Glomerular endothelial cell (primary cell): ENCODE measurements around the gene HIPK3. TPM values are rescaled to one million over a fixed set of nuclear protein-coding genes. Genes with fewer than 3 reads are reported as not detected.
A peak's percentile ranks its signal among the peaks of the same experiment; 100 is the strongest.
"Not testable (repeated sequence)": the region's sequence is repeated elsewhere in the genome, so short reads cannot be mapped to it uniquely, and the experiment has no call there.

ENCODE experiments used
- DNase-seq: peaks from one replicate; pipeline ENCODE4 v3.0.0-alpha.2; 2011; ENCODE audit warnings: low read depth, low spot score; ENCODE audit errors: extremely low read depth
- total RNA-seq: library from RNA; depleted of rRNA; stranded (reverse); fragments of >200 nt; gene quantifications from 2 replicates; pipeline ENCODE4 v1.2.3, GENCODE V29; 2015

Gene HIPK3
- total RNA-seq, 1 donor from 2014 or later: 34.9 TPM

- no peak for DNase-seq
Observed at GRCh38 chr11:33294797-33295196, 37.6 kb downstream of the HIPK3 start.

GRCh38 chr11:33296695-33297094 is 39.5 kb downstream of the HIPK3 start:
- DNase-seq: no peak

GRCh38 chr11:33303541-33303940 is 46.4 kb downstream of the HIPK3 start:
- DNase-seq: no peak

- DNase-seq: not testable (repeated sequence)
Observed at GRCh38 chr11:33306821-33307220, 49.6 kb downstream of the HIPK3 start.

GRCh38 chr11:33307984-33308383 is 50.8 kb downstream of the HIPK3 start:
- DNase-seq: no peak

GRCh38 chr11:33309118-33309517 is 51.9 kb downstream of the HIPK3 start:
- DNase-seq: no peak

GRCh38 chr11:33310720-33311500 is 53.7 kb downstream of the HIPK3 start:
- no peak for DNase-seq

GRCh38 chr11:33311680-33312079 is 54.5 kb downstream of the HIPK3 start:
- DNase-seq: no peak

- no peak for DNase-seq
Observed at GRCh38 chr11:33315822-33316221, 58.6 kb downstream of the HIPK3 start.

- DNase-seq: no peak
Observed at GRCh38 chr11:33317662-33318061, 60.5 kb downstream of the HIPK3 start.

- no peak for DNase-seq
Observed at GRCh38 chr11:33320016-33320813, 63.0 kb downstream of the HIPK3 start.

- DNase-seq: no peak
Observed at GRCh38 chr11:33320814-33321330, 63.7 kb downstream of the HIPK3 start.

- no peak for DNase-seq
Observed at GRCh38 chr11:33321422-33321821, 64.2 kb downstream of the HIPK3 start.

- no peak for DNase-seq
Observed at GRCh38 chr11:33323421-33323820, 66.2 kb downstream of the HIPK3 start.

- no peak for DNase-seq
Observed at GRCh38 chr11:33324302-33324985, 67.3 kb downstream of the HIPK3 start.

- no peak for DNase-seq
Observed at GRCh38 chr11:33325451-33325850, 68.3 kb downstream of the HIPK3 start.

GRCh38 chr11:33329705-33330329 is 72.6 kb downstream of the HIPK3 start:
- peak; percentile 52 for DNase-seq

- DNase-seq: no peak
Observed at GRCh38 chr11:33333816-33334215, 76.6 kb downstream of the HIPK3 start.

GRCh38 chr11:33334627-33335026 is 77.4 kb downstream of the HIPK3 start:
- DNase-seq: no peak

- DNase-seq: no peak
Observed at GRCh38 chr11:33339247-33339646, 82.1 kb downstream of the HIPK3 start.

- DNase-seq: no peak
Observed at GRCh38 chr11:33344611-33345010, 87.4 kb downstream of the HIPK3 start.
